MCF 10A (cell line): ENCODE results near the gene CUZD1. TPM values are rescaled to one million over a fixed set of nuclear protein-coding genes. Genes with fewer than 3 reads are reported as not detected.
"Not testable (repeated sequence)": the region's sequence is repeated elsewhere in the genome, so short reads cannot be mapped to it uniquely, and the experiment has no call there.

Experiments
- BruUV-seq: library from RNA; stranded (reverse); fragments of 400-500 nt; replicated peaks from 2 replicates; lab custom pipeline; 2021; lab: Mats Ljungman, UMichigan
- CTCF ChIA-PET: fragments of 300-600 bp; sonication (Branson Sonifier 250); formaldehyde crosslinking; extraction: SDS; loops from one replicate; lab custom pipeline; 2021; ENCODE audit warnings: antibody characterized with exemption, inconsistent platforms; lab: Yijun Ruan, JAX
- POLR2A ChIA-PET: fragments of 300-600, 350-650 bp; sonication (Branson Sonifier 250); formaldehyde crosslinking; extraction: SDS; loops from one replicate; lab custom pipeline; 2020; ENCODE audit warnings: antibody characterized with exemption, inconsistent platforms; lab: Yijun Ruan, JAX
- DNase-seq: peaks from one replicate; pipeline ENCODE4 v3.0.0-alpha.2; 2018; ENCODE audit not compliant: unreplicated experiment
- H3K27ac Mint-ChIP-seq: one replicate; pipeline ENCODE4 v1.8.0; 2022; ENCODE audit warnings: mild to moderate bottlenecking, low read depth, mixed read lengths; ENCODE audit not compliant: unreplicated experiment
- H3K27me3 Mint-ChIP-seq: one replicate; pipeline ENCODE4 v1.8.0; 2022; ENCODE audit warnings: mixed read lengths; ENCODE audit not compliant: insufficient read depth, unreplicated experiment
- H3K36me3 Mint-ChIP-seq: one replicate; pipeline ENCODE4 v1.8.0; 2022; ENCODE audit warnings: mild to moderate bottlenecking, moderate library complexity, mixed read lengths; ENCODE audit not compliant: insufficient read depth, unreplicated experiment
- H3K4me1 Mint-ChIP-seq: one replicate; pipeline ENCODE4 v1.8.0; 2022; ENCODE audit warnings: mixed read lengths; ENCODE audit not compliant: insufficient read depth, unreplicated experiment
- H3K4me3 Mint-ChIP-seq: one replicate; pipeline ENCODE4 v1.8.0; 2022; ENCODE audit warnings: mild to moderate bottlenecking, moderate library complexity, mixed read lengths; ENCODE audit not compliant: unreplicated experiment
- H3K9me3 Mint-ChIP-seq: one replicate; pipeline ENCODE4 v1.8.0; 2022; ENCODE audit warnings: mixed read lengths; ENCODE audit not compliant: unreplicated experiment
- CTCF ChIP-seq: fragments of 200-600 bp; IDR thresholded peaks from one replicate; pipeline ENCODE4 v1.8.0; 2022; ENCODE audit warnings: antibody characterized with exemption, mild to moderate bottlenecking; ENCODE audit not compliant: unreplicated experiment
- intact Hi-C: fragments of 100-400 bp; cut with micrococcal nuclease; formaldehyde crosslinking; loops from 2 replicates; pipeline ENCODE4 v1.14.1; 2022
- total RNA-seq: library from RNA; stranded (reverse); gene quantifications from 2 replicates; pipeline ENCODE4 v1.2.3, GENCODE V29; 2022

CUZD1 gene
- total RNA-seq, 1 experiment from 2014 or later, result 1.1 TPM

- POLR2A ChIA-PET, result interaction anchor here (1.0 kb wide), 2 partner anchors 90 to 144 kb away, joined by 3 to 4 read pairs; partner anchors contain the start of genes C10orf88 and IKZF5
- CTCF ChIA-PET, result interaction anchor here (0.6 to 0.7 kb wide), 2 partner anchors 15 to 110 kb away, joined by 3 read pairs; no protein-coding TSS in a partner anchor
- H3K9me3 Mint-ChIP-seq, result no peaks in the 10 kb centered on the region
- H3K27me3 Mint-ChIP-seq, result no peaks in the 10 kb centered on the region
- peaks cover 5% of the 10 kb centered on the region for H3K36me3 Mint-ChIP-seq
- H3K4me1 Mint-ChIP-seq, result peaks cover 30% of the 10 kb centered on the region
- H3K27ac Mint-ChIP-seq, result peak overlapping the region; percentile 99
- TF ChIP-seq CTCF, result no peak
- DNase-seq, result no peak
- intact Hi-C loops, result no loop called here
- BruUV-seq, result no TSS peak
- no peak overlapping the region for H3K4me3 Mint-ChIP-seq
Observed at GRCh38 chr10:122864194-122864592, 18.5 kb upstream of the CUZD1 start.

GRCh38 chr10:122863216-122864193 is 17.8 kb upstream of the CUZD1 start:
- intact Hi-C loops, result no loop called here
- H3K36me3 Mint-ChIP-seq, result peaks cover 5% of the 10 kb centered on the region
- H3K9me3 Mint-ChIP-seq, result no peaks in the 10 kb centered on the region
- no peak for DNase-seq
- peak overlapping the region; percentile 53 for H3K27ac Mint-ChIP-seq
- peaks cover 30% of the 10 kb centered on the region for H3K4me1 Mint-ChIP-seq
- no TSS peak for BruUV-seq
- POLR2A ChIA-PET, result no interaction called here
- H3K4me3 Mint-ChIP-seq, result no peak overlapping the region
- CTCF ChIA-PET, result interaction anchor here (0.7 kb wide), 1 partner anchor 109 kb away, joined by 3 read pairs; no protein-coding TSS in a partner anchor
- TF ChIP-seq CTCF, result no peak
- no peaks in the 10 kb centered on the region for H3K27me3 Mint-ChIP-seq

GRCh38 chr10:122861711-122862161 is 16.1 kb upstream of the CUZD1 start:
- intact Hi-C loops, result no loop called here
- no TSS peak for BruUV-seq
- Mint-ChIP-seq H3K36me3 (peaks cover 14% of the 10 kb centered on the region), H3K4me1 (peaks cover 27% of the 10 kb centered on the region), H3K9me3 (no peaks in the 10 kb centered on the region), H3K27me3 (no peaks in the 10 kb centered on the region), H3K4me3 (no peak overlapping the region), H3K27ac (peak overlapping the region; percentile 53)
- no peak for TF ChIP-seq CTCF
- POLR2A ChIA-PET, result interaction anchor here (0.6 to 1.8 kb wide), 3 partner anchors 10 to 73 kb away, joined by 3 to 6 read pairs (median 5); partner anchors contain the start of gene FAM24B
- no peak for DNase-seq
- CTCF ChIA-PET, result no interaction called here

GRCh38 chr10:122859527-122859926 is 13.9 kb upstream of the CUZD1 start:
- no peaks in the 10 kb centered on the region for H3K27me3 Mint-ChIP-seq

GRCh38 chr10:122858042-122858441 is 12.4 kb upstream of the CUZD1 start:
- POLR2A ChIA-PET, DNase-seq, H3K27ac Mint-ChIP-seq, H3K9me3 Mint-ChIP-seq, BruUV-seq, H3K36me3 Mint-ChIP-seq, H3K4me3 Mint-ChIP-seq, intact Hi-C loops, CTCF ChIA-PET, H3K27me3 Mint-ChIP-seq: not testable (repeated sequence)
- peaks cover 32% of the 10 kb centered on the region for H3K4me1 Mint-ChIP-seq

More at GRCh38 chr10:122859527-122859926, 13.9 kb upstream of the CUZD1 start:
- no peak overlapping the region for H3K27ac Mint-ChIP-seq
- no TSS peak for BruUV-seq
- H3K36me3 Mint-ChIP-seq, result peaks cover 9% of the 10 kb centered on the region
- no peaks in the 10 kb centered on the region for H3K9me3 Mint-ChIP-seq
- ChIA-PET POLR2A (no interaction called here), CTCF (interaction anchor here (0.6 kb wide), 1 partner anchor 444 kb away, joined by 3 read pairs; no protein-coding TSS in a partner anchor)
- no peak for TF ChIP-seq CTCF
- intact Hi-C loops, result no loop called here
- no peak overlapping the region for H3K4me3 Mint-ChIP-seq
- no peak for DNase-seq
- peaks cover 26% of the 10 kb centered on the region for H3K4me1 Mint-ChIP-seq
